ENCODE results near the gene SOCS3.

The SOCS3 gene

GRCh38 chr17:78307887-78308638 lies 51.8 kb downstream of the SOCS3 start:
- DNase-seq (ENCODE audit: low spot score), result no peak

GRCh38 chr17:78306913-78307312 lies 53.0 kb downstream of the SOCS3 start:
- DNase-seq (ENCODE audit: low spot score), result no peak

Measured in pons (tissue), 1 donor.